DOHH2 (cell line): ENCODE data around the gene AGFG1.

Source experiments
- H3F3A ChIP-seq: fragments of 200-600 bp; sonication (generic), shearing (Covaris generic); 2 replicates; pipeline ENCODE4 v1.6.0; 2016; ENCODE audit warnings: antibody characterized with exemption, mild to moderate bottlenecking; ENCODE audit not compliant: control insufficient read depth, insufficient read depth
- H3K27ac ChIP-seq: fragments of 200-600 bp; sonication (generic); 2 replicates; pipeline ENCODE4 v1.5.1; 2014; ENCODE audit warnings: low read depth, mild to moderate bottlenecking, low read length, moderate library complexity
- H3K27me3 ChIP-seq: fragments of 200-600 bp; sonication (generic); 2 replicates; pipeline ENCODE4 v1.6.1; 2014; ENCODE audit warnings: mild to moderate bottlenecking, low read length, mixed read lengths; ENCODE audit not compliant: control insufficient read depth
- H3K36me3 ChIP-seq: fragments of 200-600 bp; sonication (generic); 2 replicates; pipeline ENCODE4 v1.6.1; 2014; ENCODE audit warnings: mild to moderate bottlenecking, low read length, moderate library complexity, mixed read lengths; ENCODE audit not compliant: control insufficient read depth
- H3K4me1 ChIP-seq: fragments of 200-600 bp; sonication (generic); 2 replicates; pipeline ENCODE4 v1.6.1; 2014; ENCODE audit warnings: mild to moderate bottlenecking, low read length, mixed read lengths; ENCODE audit not compliant: control insufficient read depth
- H3K4me2 ChIP-seq: fragments of 200-600 bp; sonication (generic); 2 replicates; pipeline ENCODE4 v1.6.0; 2014; ENCODE audit warnings: mild to moderate bottlenecking, low read length, moderate library complexity
- H3K4me3 ChIP-seq: fragments of 200-600 bp; sonication (generic); 2 replicates; pipeline ENCODE4 v1.5.1; 2014; ENCODE audit warnings: mild to moderate bottlenecking, low read length, mixed read lengths
- H3K79me2 ChIP-seq: fragments of 200-600 bp; sonication (generic); 2 replicates; pipeline ENCODE4 v1.6.1; 2014; ENCODE audit warnings: mild to moderate bottlenecking, low read length, mixed read lengths; ENCODE audit not compliant: control insufficient read depth
- H3K9me2 ChIP-seq: fragments of 200-600 bp; sonication (generic); replicated peaks from 2 replicates; pipeline ENCODE4 v1.6.1; 2014; ENCODE audit warnings: mild to moderate bottlenecking, low read length, mixed read lengths; ENCODE audit not compliant: control insufficient read depth
- H3K9me3 ChIP-seq: fragments of 200-600 bp; sonication (generic); 2 replicates; pipeline ENCODE4 v1.6.1; 2014; ENCODE audit warnings: antibody characterized with exemption, low read length, mixed read lengths; ENCODE audit not compliant: control insufficient read depth, insufficient read depth
- H4K20me1 ChIP-seq: fragments of 200-600 bp; sonication (generic); 2 replicates; pipeline ENCODE4 v1.6.0; 2014; ENCODE audit warnings: low read depth, mild to moderate bottlenecking, antibody characterized with exemption, low read length, moderate library complexity; ENCODE audit not compliant: control insufficient read depth, insufficient read depth
- EZH2phosphoT487 ChIP-seq: fragments of 200-600 bp; sonication (generic); IDR thresholded peaks from 2 replicates; pipeline ENCODE4 v1.6.1; 2017; ENCODE audit warnings: borderline replicate concordance, mild to moderate bottlenecking, antibody characterized with exemption, low read length, moderate library complexity, mixed read lengths
- TF ChIP-seq, protein P1 (sequence below): fragments of 200-600 bp; sonication (generic); IDR thresholded peaks from one replicate; pipeline ENCODE4 v1.5.1; 2014; ENCODE audit warnings: antibody characterized with exemption, mild to moderate bottlenecking, low read depth, low read length; ENCODE audit not compliant: poor library complexity, severe bottlenecking

Gene AGFG1

DNA sequence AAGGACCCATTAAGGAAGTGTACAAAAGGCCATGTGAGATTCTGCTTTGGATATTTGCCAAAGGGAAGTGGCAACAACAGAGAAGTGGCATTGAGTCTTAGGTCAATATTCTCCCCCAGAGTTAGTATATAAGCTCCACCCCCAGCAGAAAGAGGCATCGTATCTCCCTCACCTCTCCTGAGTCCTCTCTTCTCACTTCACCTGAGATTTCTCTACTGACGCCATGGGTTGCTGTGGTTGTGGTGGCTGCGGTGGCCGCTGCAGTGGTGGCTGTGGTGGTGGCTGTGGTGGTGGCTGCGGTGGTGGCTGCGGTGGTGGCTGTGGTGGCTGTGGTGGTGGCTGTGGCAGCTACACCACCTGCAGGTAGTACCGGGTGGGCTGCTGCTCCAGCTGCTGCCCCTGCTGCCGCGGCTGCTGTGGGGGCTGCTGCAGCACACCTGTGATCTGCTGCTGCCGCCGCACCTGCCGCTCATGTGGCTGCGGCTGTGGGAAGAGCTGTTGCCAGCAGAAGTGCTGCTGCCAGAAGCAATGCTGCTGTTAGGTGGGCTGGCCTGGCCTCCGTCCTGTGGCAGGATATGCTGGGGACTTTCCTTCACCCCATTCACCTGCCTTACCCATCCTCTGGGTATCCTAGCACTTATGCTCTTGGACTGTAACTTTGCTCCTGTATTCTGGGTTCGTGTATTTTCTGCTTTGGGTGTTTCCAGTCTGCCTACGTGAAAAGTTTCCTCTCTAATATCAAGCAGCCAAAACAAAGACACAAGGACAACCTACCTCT lies 136.8 kb downstream of the AGFG1 start:
- Histone ChIP-seq H3K27ac (no peak overlapping the region), H4K20me1 (no peaks in the 10 kb centered on the region), H3K27me3 (no peaks in the 10 kb centered on the region), H3K4me3 (no peak overlapping the region), H3K79me2 (no peaks in the 10 kb centered on the region), H3K4me2 (no peak overlapping the region), H3K36me3 (no peaks in the 10 kb centered on the region), H3F3A (no peaks in the 10 kb centered on the region), H3K4me1 (peaks cover 9% of the 10 kb centered on the region), H3K9me2 (no peaks in the 10 kb centered on the region), H3K9me3 (no peaks in the 10 kb centered on the region)
- TF ChIP-seq EZH2phosphoT487 = no peak
- TF ChIP-seq, protein P1, sequence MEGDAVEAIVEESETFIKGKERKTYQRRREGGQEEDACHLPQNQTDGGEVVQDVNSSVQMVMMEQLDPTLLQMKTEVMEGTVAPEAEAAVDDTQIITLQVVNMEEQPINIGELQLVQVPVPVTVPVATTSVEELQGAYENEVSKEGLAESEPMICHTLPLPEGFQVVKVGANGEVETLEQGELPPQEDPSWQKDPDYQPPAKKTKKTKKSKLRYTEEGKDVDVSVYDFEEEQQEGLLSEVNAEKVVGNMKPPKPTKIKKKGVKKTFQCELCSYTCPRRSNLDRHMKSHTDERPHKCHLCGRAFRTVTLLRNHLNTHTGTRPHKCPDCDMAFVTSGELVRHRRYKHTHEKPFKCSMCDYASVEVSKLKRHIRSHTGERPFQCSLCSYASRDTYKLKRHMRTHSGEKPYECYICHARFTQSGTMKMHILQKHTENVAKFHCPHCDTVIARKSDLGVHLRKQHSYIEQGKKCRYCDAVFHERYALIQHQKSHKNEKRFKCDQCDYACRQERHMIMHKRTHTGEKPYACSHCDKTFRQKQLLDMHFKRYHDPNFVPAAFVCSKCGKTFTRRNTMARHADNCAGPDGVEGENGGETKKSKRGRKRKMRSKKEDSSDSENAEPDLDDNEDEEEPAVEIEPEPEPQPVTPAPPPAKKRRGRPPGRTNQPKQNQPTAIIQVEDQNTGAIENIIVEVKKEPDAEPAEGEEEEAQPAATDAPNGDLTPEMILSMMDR = no peak

- H3K4me2 ChIP-seq = no peak overlapping the region
- H3K4me1 ChIP-seq = peaks cover 9% of the 10 kb centered on the region
- no peaks in the 10 kb centered on the region for H3K79me2 ChIP-seq
- H3K9me3 ChIP-seq = no peaks in the 10 kb centered on the region
- no peaks in the 10 kb centered on the region for H3F3A ChIP-seq
- no peak for TF ChIP-seq EZH2phosphoT487
- TF ChIP-seq, protein P1 = no peak
- H3K27ac ChIP-seq = no peak overlapping the region
- H3K36me3 ChIP-seq = no peaks in the 10 kb centered on the region
- no peaks in the 10 kb centered on the region for H3K27me3 ChIP-seq
- no peak overlapping the region for H3K4me3 ChIP-seq
- H3K9me2 ChIP-seq = no peaks in the 10 kb centered on the region
- H4K20me1 ChIP-seq = no peaks in the 10 kb centered on the region
Observed at GRCh38 chr2:227610123-227610522, 138.2 kb downstream of the AGFG1 start.
